ENCODE data around the gene WDFY2. TPM values are rescaled to one million over a fixed set of nuclear protein-coding genes. Genes with fewer than 3 reads are reported as not detected.
A peak's percentile ranks its signal among the peaks of the same experiment; 100 is the strongest.

The WDFY2 gene
- total and polyA plus RNA-seq, 7 experiments from 2014 or later, result 3.2 to 44.3 (median 18.6) TPM

GRCh38 chr13:51724721-51725120 lies 140.5 kb downstream of the WDFY2 start:
- DNase-seq, result no peak
- intact Hi-C loops (cut with micrococcal nuclease), result no loop called here
- ChIA-PET POLR2A (no interaction called here), CTCF (no interaction called here)
- Mint-ChIP-seq H3K4me1 (peaks cover 0 to 1% (median 0%) of the 10 kb centered on the region in 7 donors), H3K4me3 (no peak overlapping the region), H3K27me3 (no peaks in the 10 kb centered on the region), H3K9me3 (no peaks in the 10 kb centered on the region), H3K36me3 (peaks cover 9 to 39% (median 20%) of the 10 kb centered on the region in 5 donors), H3K27ac (no peak overlapping the region)
- H3K4me1 ChIP-seq (ENCODE audit: control insufficient read depth in 2 of 2, insufficient read depth in 2 of 2, low read length in 2 of 2), result no peaks in the 10 kb centered on the region
- no peaks in the 10 kb centered on the region for H3K27me3 ChIP-seq (ENCODE audit: control insufficient read depth in 2 of 2, insufficient read depth in 2 of 2, low read length in 2 of 2)
- H3K9me3 ChIP-seq (ENCODE audit: control insufficient read depth in 2 of 3, low read length in 3 of 3), result no peaks in the 10 kb centered on the region
- no peak overlapping the region for H3K4me3 ChIP-seq (ENCODE audit: low read length)
- peaks cover 0 to 9% (median 0%) of the 10 kb centered on the region in 3 experiments for H3K36me3 ChIP-seq (ENCODE audit: control insufficient read depth in 2 of 3, insufficient read depth in 3 of 3, low read length in 3 of 3)
- no peak overlapping the region for H3K27ac ChIP-seq (ENCODE audit: low read depth, low read length)
- no peak for ATAC-seq

GRCh38 chr13:51726446-51727193 lies 142.4 kb downstream of the WDFY2 start:
- Histone ChIP-seq H3K4me1 (ENCODE audit: control insufficient read depth in 2 of 2, insufficient read depth in 2 of 2, low read length in 2 of 2) (no peaks in the 10 kb centered on the region), H3K9me3 (ENCODE audit: control insufficient read depth in 2 of 3, low read length in 3 of 3) (no peaks in the 10 kb centered on the region), H3K27me3 (ENCODE audit: control insufficient read depth in 2 of 2, insufficient read depth in 2 of 2, low read length in 2 of 2) (no peaks in the 10 kb centered on the region), H3K36me3 (ENCODE audit: control insufficient read depth in 2 of 3, insufficient read depth in 3 of 3, low read length in 3 of 3) (peaks cover 0 to 15% (median 0%) of the 10 kb centered on the region in 3 experiments), H3K27ac (ENCODE audit: low read depth, low read length) (no peak overlapping the region), H3K4me3 (ENCODE audit: low read length) (no peak overlapping the region)
- POLR2A ChIA-PET, result no interaction called here
- Mint-ChIP-seq H3K27me3 (no peaks in the 10 kb centered on the region), H3K9me3 (no peaks in the 10 kb centered on the region), H3K4me3 (no peak overlapping the region), H3K4me1 (peaks cover 0 to 4% (median 0%) of the 10 kb centered on the region in 7 donors), H3K27ac (no peak overlapping the region), H3K36me3 (peaks cover 9 to 34% (median 20%) of the 10 kb centered on the region in 5 donors)
- CTCF ChIA-PET, result no interaction called here
- DNase-seq (no peak), ATAC-seq (no peak)
- intact Hi-C loops (cut with micrococcal nuclease), result no loop called here

GRCh38 chr13:51727634-51728274 lies 143.5 kb downstream of the WDFY2 start:
- H3K4me3 Mint-ChIP-seq, result no peak overlapping the region
- H3K4me1 ChIP-seq (ENCODE audit: control insufficient read depth in 2 of 2, insufficient read depth in 2 of 2, low read length in 2 of 2), result no peaks in the 10 kb centered on the region
- no peak for ATAC-seq
- no peaks in the 10 kb centered on the region for H3K27me3 ChIP-seq (ENCODE audit: control insufficient read depth in 2 of 2, insufficient read depth in 2 of 2, low read length in 2 of 2)
- H3K9me3 ChIP-seq (ENCODE audit: control insufficient read depth in 2 of 3, low read length in 3 of 3), result no peaks in the 10 kb centered on the region
- H3K27ac ChIP-seq (ENCODE audit: low read depth, low read length), result no peak overlapping the region
- CTCF ChIA-PET, result no interaction called here
- no peaks in the 10 kb centered on the region for H3K9me3 Mint-ChIP-seq
- no peak overlapping the region for H3K27ac Mint-ChIP-seq
- intact Hi-C loops (cut with micrococcal nuclease), result no loop called here
- no peaks in the 10 kb centered on the region for H3K27me3 Mint-ChIP-seq
- H3K4me3 ChIP-seq (ENCODE audit: low read length), result no peak overlapping the region
- DNase-seq, result no peak
- POLR2A ChIA-PET, result no interaction called here
- H3K4me1 Mint-ChIP-seq, result peaks cover 0 to 5% (median 0%) of the 10 kb centered on the region in 7 donors
- peaks cover 9 to 35% (median 18%) of the 10 kb centered on the region in 5 donors for H3K36me3 Mint-ChIP-seq
- H3K36me3 ChIP-seq (ENCODE audit: control insufficient read depth in 2 of 3, insufficient read depth in 3 of 3, low read length in 3 of 3), result peaks cover 0 to 15% (median 0%) of the 10 kb centered on the region in 3 experiments

GRCh38 chr13:51728275-51728673 lies 144.0 kb downstream of the WDFY2 start:
- H3K4me1 ChIP-seq (ENCODE audit: control insufficient read depth in 2 of 2, insufficient read depth in 2 of 2, low read length in 2 of 2), result no peaks in the 10 kb centered on the region

GRCh38 chr13:51728972-51729371 lies 144.7 kb downstream of the WDFY2 start:
- no peaks in the 10 kb centered on the region for H3K27me3 Mint-ChIP-seq

More at GRCh38 chr13:51728275-51728673, 144.0 kb downstream of the WDFY2 start:
- ChIA-PET POLR2A (no interaction called here), CTCF (no interaction called here)
- no peak overlapping the region for H3K27ac Mint-ChIP-seq
- H3K9me3 Mint-ChIP-seq, result no peaks in the 10 kb centered on the region
- Histone ChIP-seq H3K36me3 (ENCODE audit: control insufficient read depth in 2 of 3, insufficient read depth in 3 of 3, low read length in 3 of 3) (peaks cover 0 to 15% (median 0%) of the 10 kb centered on the region in 3 experiments), H3K4me3 (ENCODE audit: low read length) (no peak overlapping the region), H3K27me3 (ENCODE audit: control insufficient read depth in 2 of 2, insufficient read depth in 2 of 2, low read length in 2 of 2) (no peaks in the 10 kb centered on the region), H3K9me3 (ENCODE audit: control insufficient read depth in 2 of 3, low read length in 3 of 3) (no peaks in the 10 kb centered on the region), H3K27ac (ENCODE audit: low read depth, low read length) (no peak overlapping the region)
- H3K36me3 Mint-ChIP-seq, result peaks cover 8 to 34% (median 19%) of the 10 kb centered on the region in 5 donors
- DNase-seq (no peak), ATAC-seq (no peak)
- intact Hi-C loops (cut with micrococcal nuclease), result no loop called here
- H3K27me3 Mint-ChIP-seq, result no peaks in the 10 kb centered on the region
- H3K4me1 Mint-ChIP-seq, result peaks cover 0 to 5% (median 0%) of the 10 kb centered on the region in 7 donors
- no peak overlapping the region for H3K4me3 Mint-ChIP-seq

GRCh38 chr13:51729866-51730553 lies 145.7 kb downstream of the WDFY2 start:
- ChIA-PET CTCF (no interaction called here), POLR2A (no interaction called here)
- Histone ChIP-seq H3K4me3 (ENCODE audit: low read length) (no peak overlapping the region), H3K27me3 (ENCODE audit: control insufficient read depth in 2 of 2, insufficient read depth in 2 of 2, low read length in 2 of 2) (no peaks in the 10 kb centered on the region), H3K9me3 (ENCODE audit: control insufficient read depth in 2 of 3, low read length in 3 of 3) (no peaks in the 10 kb centered on the region), H3K4me1 (ENCODE audit: control insufficient read depth in 2 of 2, insufficient read depth in 2 of 2, low read length in 2 of 2) (no peaks in the 10 kb centered on the region), H3K27ac (ENCODE audit: low read depth, low read length) (no peak overlapping the region), H3K36me3 (ENCODE audit: control insufficient read depth in 2 of 3, insufficient read depth in 3 of 3, low read length in 3 of 3) (peaks cover 0 to 12% (median 0%) of the 10 kb centered on the region in 3 experiments)
- Mint-ChIP-seq H3K4me3 (no peak overlapping the region), H3K27ac (no peak overlapping the region), H3K4me1 (peaks cover 0 to 5% (median 0%) of the 10 kb centered on the region in 7 donors), H3K36me3 (peaks cover 5 to 36% (median 18%) of the 10 kb centered on the region in 5 donors), H3K27me3 (no peaks in the 10 kb centered on the region), H3K9me3 (no peaks in the 10 kb centered on the region)
- intact Hi-C loops (cut with micrococcal nuclease), result no loop called here
- DNase-seq, result peak in 1 of 9 donors; percentile 48
- no peak for ATAC-seq

More at GRCh38 chr13:51728972-51729371, 144.7 kb downstream of the WDFY2 start:
- H3K4me3 ChIP-seq (ENCODE audit: low read length), result no peak overlapping the region
- H3K36me3 ChIP-seq (ENCODE audit: control insufficient read depth in 2 of 3, insufficient read depth in 3 of 3, low read length in 3 of 3), result peaks cover 0 to 15% (median 0%) of the 10 kb centered on the region in 3 experiments
- no peaks in the 10 kb centered on the region for H3K27me3 ChIP-seq (ENCODE audit: control insufficient read depth in 2 of 2, insufficient read depth in 2 of 2, low read length in 2 of 2)
- ATAC-seq, result no peak
- H3K9me3 ChIP-seq (ENCODE audit: control insufficient read depth in 2 of 3, low read length in 3 of 3), result no peaks in the 10 kb centered on the region
- Mint-ChIP-seq H3K36me3 (peaks cover 5 to 37% (median 21%) of the 10 kb centered on the region in 5 donors), H3K4me1 (peaks cover 0 to 5% (median 0%) of the 10 kb centered on the region in 7 donors), H3K27ac (no peak overlapping the region), H3K9me3 (no peaks in the 10 kb centered on the region), H3K4me3 (no peak overlapping the region)
- ChIA-PET CTCF (no interaction called here), POLR2A (no interaction called here)
- intact Hi-C loops (cut with micrococcal nuclease), result no loop called here
- H3K27ac ChIP-seq (ENCODE audit: low read depth, low read length), result no peak overlapping the region
- no peaks in the 10 kb centered on the region for H3K4me1 ChIP-seq (ENCODE audit: control insufficient read depth in 2 of 2, insufficient read depth in 2 of 2, low read length in 2 of 2)
- no peak for DNase-seq
